ENCODE measurements around the gene PKP4. TPM values are rescaled to one million over a fixed set of nuclear protein-coding genes. Genes with fewer than 3 reads are reported as not detected.

PKP4 gene
- total and polyA plus RNA-seq, 9 of the 15 experiments (the other 6 are each of a cell fraction or from before 2014, with no cell fraction given) = 24.6 to 99.1 (median 74.0) TPM

- H3K4me1 ChIP-seq (replicated peaks in 1 of 2; ENCODE audit: control insufficient read depth in 2 of 2, insufficient read depth in 2 of 2, low read length in 2 of 2) = no peaks in the 10 kb centered on the region
- 90% methylated on average over 1 of the region's 1 CpG for WGBS (ENCODE audit: insufficient coverage, low coverage, missing lambda C conversion rate)
- no peak overlapping the region for H3K4me3 ChIP-seq
- no peaks in the 10 kb centered on the region for H3K27me3 ChIP-seq (ENCODE audit: control insufficient read depth in 2 of 2, insufficient read depth in 2 of 2, low read length in 2 of 2)
- no peaks in the 10 kb centered on the region for H4K20me1 ChIP-seq (replicated peaks; ENCODE audit: control insufficient read depth, insufficient read depth, low read length)
- CTCF ChIA-PET (ENCODE audit: low intra/inter-chr PET ratio) = interaction anchor here (0.6 kb wide), 1 partner anchor 43 kb away, joined by 3 read pairs; no protein-coding TSS in a partner anchor
- BruUV-seq (replicated peaks) = no TSS peak
- no peaks in the 10 kb centered on the region for H3K9me1 ChIP-seq (ENCODE audit: control insufficient read depth, insufficient read depth, low read length)
- intact Hi-C loops (cut with micrococcal nuclease) = no loop called here
- peaks cover 19% of the 10 kb centered on the region; the same call in 2 of the 3 replicates for H3K36me3 ChIP-seq (ENCODE audit: control insufficient read depth, insufficient read depth, low read length)
- no peaks in the 10 kb centered on the region for H3K79me2 ChIP-seq (ENCODE audit: control insufficient read depth, insufficient read depth, low read length)
- H3K9ac ChIP-seq (ENCODE audit: insufficient read depth in 1 of 2, low read depth in 2 of 2, low read length in 2 of 2) = no peak overlapping the region
- in situ Hi-C loops (cut with MboI) = no loop called here
- FAIRE-seq (peak; percentile 19), DNase-seq (ENCODE audit: extremely low read depth in 1 of 4, low spot score in 3 of 4) (no peak), ATAC-seq (no peak)
- no peak overlapping the region for H3K27ac ChIP-seq (ENCODE audit: extremely low read depth, low read depth, low read length)
- H3K9me3 ChIP-seq (replicated peaks; ENCODE audit: control insufficient read depth, insufficient read depth, low read depth, low read length) = no peaks in the 10 kb centered on the region
- no peak overlapping the region for H2AFZ ChIP-seq (ENCODE audit: low read depth, low read length)
- no peak overlapping the region for H3K4me2 ChIP-seq (ENCODE audit: insufficient read depth, low read length)
- POLR2A ChIA-PET = interaction anchor here (1.0 kb wide), 1 partner anchor 26 kb away, joined by 3 read pairs; no protein-coding TSS in a partner anchor
- no peak for TF ChIP-seq KDM1A (IDR thresholded peaks at IDR 0.05)
- TF ChIP-seq MCM5 (IDR thresholded peaks at IDR 0.05; ENCODE audit: low read depth) = no peak
- peak; percentile 70 for TF ChIP-seq MAFF (IDR thresholded peaks at IDR 0.05; ENCODE audit: low read length)
- TF ChIP-seq PCBP1 (IDR thresholded peaks at IDR 0.05; ENCODE audit: low read depth, low read length, poor library complexity, severe bottlenecking) = no peak
- TF ChIP-seq ZBTB1 (CRISPR knock-in tag; IDR thresholded peaks at IDR 0.05; ENCODE audit: borderline replicate concordance, low read depth) = no peak
- no peak for TF ChIP-seq ZNF707 (CRISPR knock-in tag; conservative IDR thresholded peaks at IDR 0.05)
- TF ChIP-seq IRF2 (CRISPR knock-in tag; IDR thresholded peaks at IDR 0.05) = no peak
- no peak for TF ChIP-seq STAT6 (CRISPR knock-in tag; IDR thresholded peaks at IDR 0.05)
- TF ChIP-seq ZBTB9 (CRISPR knock-in tag; IDR thresholded peaks at IDR 0.05) = no peak
- no peak for TF ChIP-seq KAT2B (IDR thresholded peaks at IDR 0.05; ENCODE audit: low read depth, low read length)
- TF ChIP-seq DIDO1 (tag; IDR thresholded peaks at IDR 0.05; ENCODE audit: low read depth) = no peak
These were observed 98.2 kb downstream of the PKP4 start for GRCh38 chr2:158554996-158555395.
